ENCODE data around the gene DEFB131A. TPM values are rescaled to one million over a fixed set of nuclear protein-coding genes. Genes with fewer than 3 reads are reported as not detected.
"Not testable (repeated sequence)": the region's sequence is repeated elsewhere in the genome, so short reads cannot be mapped to it uniquely, and the experiment has no call there.

DEFB131A gene
- total and polyA plus RNA-seq, 9 donors: not detected

DNA sequence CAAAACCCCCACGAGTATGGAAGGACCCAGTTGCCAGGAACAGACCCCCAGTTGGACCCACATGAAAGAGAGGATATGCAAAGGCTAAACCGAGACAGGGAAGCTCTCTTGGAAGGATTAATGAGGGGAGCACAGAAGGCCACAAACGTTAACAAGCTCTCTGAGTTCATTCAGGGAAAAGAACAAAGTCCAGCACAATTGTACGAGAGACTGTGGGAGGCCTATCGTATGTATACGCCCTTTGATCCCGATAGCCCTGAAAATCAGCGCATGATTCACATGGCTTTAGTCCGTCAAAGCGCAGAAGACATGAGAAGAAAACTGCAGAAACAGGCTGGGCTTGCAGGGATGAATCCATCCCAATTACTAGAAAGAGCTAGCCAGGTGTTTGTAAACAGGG, 8.0 kb downstream of the DEFB131A start:
- WGBS (ENCODE audit: insufficient coverage): 77% methylated on average over 7 of the region's 10 CpGs
- not testable (repeated sequence) for H3K9me3 ChIP-seq (replicated peaks; ENCODE audit: control insufficient read depth, low read depth, low read length); H3K36me3 ChIP-seq (ENCODE audit: control insufficient read depth, insufficient read depth, low read length); DNase-seq; H3K4me1 ChIP-seq (ENCODE audit: control insufficient read depth, insufficient read depth, low read length); H3K4me3 ChIP-seq (ENCODE audit: low read length); H3K27me3 ChIP-seq (ENCODE audit: control insufficient read depth, insufficient read depth, low read length); H3K27ac ChIP-seq (ENCODE audit: low read length)

GRCh38 chr4:9454284-9454683, 10.1 kb downstream of the DEFB131A start:
- not testable (repeated sequence) for H3K4me3 ChIP-seq (ENCODE audit: low read length); H3K9me3 ChIP-seq (replicated peaks; ENCODE audit: control insufficient read depth, low read depth, low read length); H3K27ac ChIP-seq (ENCODE audit: low read length); H3K27me3 ChIP-seq (ENCODE audit: control insufficient read depth, insufficient read depth, low read length); DNase-seq; H3K4me1 ChIP-seq (ENCODE audit: control insufficient read depth, insufficient read depth, low read length); H3K36me3 ChIP-seq (ENCODE audit: control insufficient read depth, insufficient read depth, low read length)
- WGBS (ENCODE audit: insufficient coverage): 83% methylated on average over 2 of the region's 6 CpGs

DNA sequence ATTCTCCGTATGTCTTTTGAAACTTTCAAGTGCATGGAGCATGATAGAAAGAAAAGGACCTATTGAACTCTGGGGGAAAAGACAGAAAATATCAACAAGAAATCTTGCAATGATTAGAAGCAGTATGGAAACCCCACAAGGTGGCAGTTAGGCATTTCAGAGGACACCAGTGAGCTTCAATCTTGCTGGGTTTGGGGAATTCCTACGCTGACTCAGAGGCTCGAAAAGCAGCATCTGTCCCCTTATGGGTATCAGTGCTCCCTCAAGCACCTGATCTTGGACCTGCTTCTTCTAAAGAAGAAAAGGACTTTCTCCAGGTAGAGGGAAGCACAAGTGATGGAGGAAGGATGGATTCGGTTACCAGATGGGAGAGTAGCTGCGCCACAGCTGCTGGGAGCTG, 10.8 kb downstream of the DEFB131A start:
- not testable (repeated sequence) for H3K4me1 ChIP-seq (ENCODE audit: control insufficient read depth, insufficient read depth, low read length); H3K4me3 ChIP-seq (ENCODE audit: low read length); H3K36me3 ChIP-seq (ENCODE audit: control insufficient read depth, insufficient read depth, low read length); H3K27me3 ChIP-seq (ENCODE audit: control insufficient read depth, insufficient read depth, low read length); H3K9me3 ChIP-seq (replicated peaks; ENCODE audit: control insufficient read depth, low read depth, low read length); DNase-seq; H3K27ac ChIP-seq (ENCODE audit: low read length)
- 100% methylated on average over 1 of the region's 5 CpGs for WGBS (ENCODE audit: insufficient coverage)

- H3K4me1 ChIP-seq (ENCODE audit: control insufficient read depth, insufficient read depth, low read length); H3K27me3 ChIP-seq (ENCODE audit: control insufficient read depth, insufficient read depth, low read length); DNase-seq; H3K4me3 ChIP-seq (ENCODE audit: low read length); H3K36me3 ChIP-seq (ENCODE audit: control insufficient read depth, insufficient read depth, low read length); H3K27ac ChIP-seq (ENCODE audit: low read length); H3K9me3 ChIP-seq (replicated peaks; ENCODE audit: control insufficient read depth, low read depth, low read length): not testable (repeated sequence)
- WGBS (ENCODE audit: insufficient coverage): 60% methylated on average over 1 of the region's 8 CpGs
Observed at GRCh38 chr4:9479466-9479865, 35.3 kb downstream of the DEFB131A start.

DNA sequence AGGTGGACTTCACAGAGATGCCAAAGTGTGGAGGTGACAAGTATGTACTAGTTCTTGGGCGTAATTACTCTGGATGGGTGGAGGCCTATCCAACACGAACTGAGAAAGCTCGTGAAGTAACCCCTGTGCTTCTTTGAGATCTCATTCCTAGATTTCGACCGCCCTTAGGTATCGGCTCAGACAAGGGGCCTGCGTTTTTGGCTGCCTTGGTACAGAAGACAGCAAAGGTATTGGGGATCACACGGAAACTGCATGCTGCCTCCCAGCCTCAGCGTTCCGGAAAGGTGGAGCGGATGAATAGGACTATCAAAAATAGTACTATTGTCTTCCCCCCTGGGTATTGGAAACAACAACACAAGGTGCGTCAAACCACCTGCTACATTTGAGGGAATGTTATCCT, 35.9 kb downstream of the DEFB131A start:
- not testable (repeated sequence) for H3K4me3 ChIP-seq (ENCODE audit: low read length); DNase-seq; H3K27me3 ChIP-seq (ENCODE audit: control insufficient read depth, insufficient read depth, low read length); H3K36me3 ChIP-seq (ENCODE audit: control insufficient read depth, insufficient read depth, low read length); H3K4me1 ChIP-seq (ENCODE audit: control insufficient read depth, insufficient read depth, low read length); H3K9me3 ChIP-seq (replicated peaks; ENCODE audit: control insufficient read depth, low read depth, low read length); H3K27ac ChIP-seq (ENCODE audit: low read length)
- WGBS (ENCODE audit: insufficient coverage): 90% methylated on average over 11 of the region's 12 CpGs

DNA sequence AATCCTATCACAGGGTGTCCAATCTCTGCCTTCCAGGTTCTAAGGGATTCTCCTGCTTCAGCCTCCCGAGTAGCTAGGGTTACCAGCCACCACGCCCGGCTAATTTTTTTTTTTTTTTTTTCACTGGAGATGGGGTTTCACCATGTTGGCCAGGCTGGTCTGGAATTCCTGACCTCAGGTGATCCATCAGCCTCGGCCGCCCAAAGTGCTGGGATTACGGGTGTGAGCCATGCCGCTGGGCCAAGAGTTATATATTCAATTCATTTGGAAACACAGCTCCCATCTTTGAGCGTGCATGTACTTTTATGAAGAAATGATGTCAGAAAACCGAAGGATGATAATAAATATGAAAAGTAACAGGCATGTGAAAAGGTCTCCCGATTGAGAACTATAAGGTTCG, 38.7 kb downstream of the DEFB131A start:
- not testable (repeated sequence) for H3K4me1 ChIP-seq (ENCODE audit: control insufficient read depth, insufficient read depth, low read length); H3K9me3 ChIP-seq (replicated peaks; ENCODE audit: control insufficient read depth, low read depth, low read length); H3K4me3 ChIP-seq (ENCODE audit: low read length); H3K27ac ChIP-seq (ENCODE audit: low read length); H3K27me3 ChIP-seq (ENCODE audit: control insufficient read depth, insufficient read depth, low read length); H3K36me3 ChIP-seq (ENCODE audit: control insufficient read depth, insufficient read depth, low read length); DNase-seq
- WGBS (ENCODE audit: insufficient coverage): no CpG with 5 or more reads among the region's 11 CpGs

- not testable (repeated sequence) for H3K4me3 ChIP-seq (ENCODE audit: low read length); H3K27me3 ChIP-seq (ENCODE audit: control insufficient read depth, insufficient read depth, low read length); H3K36me3 ChIP-seq (ENCODE audit: control insufficient read depth, insufficient read depth, low read length); H3K4me1 ChIP-seq (ENCODE audit: control insufficient read depth, insufficient read depth, low read length); DNase-seq; H3K27ac ChIP-seq (ENCODE audit: low read length); H3K9me3 ChIP-seq (replicated peaks; ENCODE audit: control insufficient read depth, low read depth, low read length)
- WGBS (ENCODE audit: insufficient coverage): 81% methylated on average over 5 of the region's 10 CpGs
Observed at GRCh38 chr4:9483682-9484081, 39.5 kb downstream of the DEFB131A start.

DNA sequence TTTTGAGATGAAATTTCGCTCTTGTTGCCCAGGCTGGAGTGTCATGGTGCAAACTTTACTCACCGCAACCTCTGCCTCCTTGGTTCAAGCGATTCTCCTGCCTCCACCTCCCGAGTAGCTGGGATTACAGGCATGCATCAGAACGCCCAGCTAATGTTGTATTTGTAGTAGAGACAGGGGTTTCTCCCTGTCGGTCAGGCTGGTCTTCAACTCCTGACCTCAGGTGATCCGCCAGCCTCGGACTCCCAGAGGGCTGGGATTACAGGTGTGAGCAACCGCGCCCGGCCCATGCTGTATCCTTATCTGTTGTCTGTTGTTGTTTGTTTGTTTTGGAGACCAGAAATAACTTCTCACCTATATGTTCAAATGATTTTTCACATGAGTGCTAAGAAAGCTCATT, 42.7 kb downstream of the DEFB131A start:
- not testable (repeated sequence) for H3K27me3 ChIP-seq (ENCODE audit: control insufficient read depth, insufficient read depth, low read length); H3K27ac ChIP-seq (ENCODE audit: low read length); H3K4me1 ChIP-seq (ENCODE audit: control insufficient read depth, insufficient read depth, low read length); DNase-seq; H3K36me3 ChIP-seq (ENCODE audit: control insufficient read depth, insufficient read depth, low read length); H3K9me3 ChIP-seq (replicated peaks; ENCODE audit: control insufficient read depth, low read depth, low read length); H3K4me3 ChIP-seq (ENCODE audit: low read length)
- 80% methylated on average over 2 of the region's 11 CpGs for WGBS (ENCODE audit: insufficient coverage)

GRCh38 chr4:9488796-9489195, 44.6 kb downstream of the DEFB131A start:
- DNase-seq; H3K27me3 ChIP-seq (ENCODE audit: control insufficient read depth, insufficient read depth, low read length): not testable (repeated sequence)

DNA sequence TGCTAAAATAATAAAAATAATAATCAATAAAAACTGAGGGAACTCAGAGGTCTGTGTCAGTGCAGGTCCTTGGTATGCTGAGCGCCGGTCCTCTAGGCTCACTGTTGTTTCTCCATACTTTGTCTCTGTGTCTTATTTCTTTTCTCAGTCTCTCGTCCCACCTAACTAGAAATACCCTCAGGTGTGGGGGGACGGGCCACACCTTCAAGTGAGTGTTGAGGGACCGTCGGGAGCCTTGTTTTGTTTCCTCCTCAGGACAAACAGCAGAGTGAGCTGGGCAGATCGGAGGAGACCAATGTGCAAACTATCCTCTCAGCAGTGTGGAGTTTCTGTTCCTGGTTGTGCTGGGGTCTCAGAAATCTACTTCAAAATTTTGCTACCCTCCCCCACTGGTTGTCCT, 46.3 kb downstream of the DEFB131A start:
- DNase-seq; H3K27ac ChIP-seq (ENCODE audit: low read length); H3K9me3 ChIP-seq (replicated peaks; ENCODE audit: control insufficient read depth, low read depth, low read length); H3K4me1 ChIP-seq (ENCODE audit: control insufficient read depth, insufficient read depth, low read length); H3K36me3 ChIP-seq (ENCODE audit: control insufficient read depth, insufficient read depth, low read length); H3K4me3 ChIP-seq (ENCODE audit: low read length); H3K27me3 ChIP-seq (ENCODE audit: control insufficient read depth, insufficient read depth, low read length): not testable (repeated sequence)
- 100% methylated on average over 2 of the region's 7 CpGs for WGBS (ENCODE audit: insufficient coverage)

More at GRCh38 chr4:9488796-9489195, 44.6 kb downstream of the DEFB131A start:
- not testable (repeated sequence) for H3K27ac ChIP-seq (ENCODE audit: low read length); H3K4me1 ChIP-seq (ENCODE audit: control insufficient read depth, insufficient read depth, low read length); H3K4me3 ChIP-seq (ENCODE audit: low read length); H3K9me3 ChIP-seq (replicated peaks; ENCODE audit: control insufficient read depth, low read depth, low read length); H3K36me3 ChIP-seq (ENCODE audit: control insufficient read depth, insufficient read depth, low read length)
- 89% methylated on average over 4 of the region's 15 CpGs for WGBS (ENCODE audit: insufficient coverage)

DNA sequence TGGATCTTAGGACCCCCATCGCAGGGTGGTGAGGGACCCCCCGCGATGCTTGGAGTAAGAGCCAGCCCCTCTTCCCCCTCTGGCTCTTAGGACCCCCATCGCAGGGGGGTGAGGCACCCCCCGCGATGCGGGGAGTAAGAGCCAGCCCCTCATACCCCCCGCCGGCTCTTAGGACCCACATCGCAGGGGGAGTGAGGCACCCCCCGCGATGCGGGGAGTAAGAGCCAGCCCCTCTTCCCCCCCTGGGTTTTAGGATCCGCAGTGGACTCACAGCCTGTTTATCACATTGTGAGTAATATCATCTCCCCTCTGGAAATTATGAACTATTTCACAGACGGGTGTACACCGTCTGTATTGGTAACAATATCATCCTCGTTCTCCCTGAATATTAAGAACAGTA, 46.8 kb downstream of the DEFB131A start:
- H3K4me3 ChIP-seq (ENCODE audit: low read length); H3K27ac ChIP-seq (ENCODE audit: low read length); H3K9me3 ChIP-seq (replicated peaks; ENCODE audit: control insufficient read depth, low read depth, low read length); H3K27me3 ChIP-seq (ENCODE audit: control insufficient read depth, insufficient read depth, low read length); H3K4me1 ChIP-seq (ENCODE audit: control insufficient read depth, insufficient read depth, low read length); DNase-seq; H3K36me3 ChIP-seq (ENCODE audit: control insufficient read depth, insufficient read depth, low read length): not testable (repeated sequence)
- WGBS (ENCODE audit: insufficient coverage): no CpG with 5 or more reads among the region's 17 CpGs
